ENCODE results near the gene AMPD3. TPM values are rescaled to one million over a fixed set of nuclear protein-coding genes. Genes with fewer than 3 reads are reported as not detected.

The AMPD3 gene
- total and polyA plus RNA-seq, 2 donors (not counting 1 experiment from before 2014, with no cell fraction given), result 40.1 to 85.5 TPM

DNA sequence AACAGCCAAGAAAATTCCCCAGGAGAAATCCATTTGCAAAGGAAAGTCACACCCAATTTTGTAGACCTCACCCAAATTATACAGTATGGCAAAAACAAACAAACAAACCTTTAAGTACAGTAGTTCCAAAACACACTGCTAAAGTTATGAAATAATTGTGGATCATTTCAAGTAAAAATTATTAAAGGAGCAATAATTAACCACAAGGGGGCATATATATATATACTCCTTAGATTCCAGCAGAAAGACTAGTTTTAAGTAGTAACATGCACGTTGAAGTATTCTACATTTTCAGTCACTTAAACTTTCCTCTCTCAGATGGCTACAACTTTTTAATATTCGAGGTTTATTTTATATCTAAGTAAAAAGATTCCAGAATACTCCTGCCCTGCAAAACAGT lies 59.1 kb downstream of the AMPD3 start:
- Histone ChIP-seq H3K9me3 (ENCODE audit: control extremely low read depth in 1 of 3, control insufficient read depth in 2 of 3, insufficient read depth in 1 of 3, low read length in 2 of 3) (no peaks in the 10 kb centered on the region), H3K9ac (ENCODE audit: low read length) (no peak overlapping the region), H3K4me1 (ENCODE audit: control insufficient read depth in 2 of 2, insufficient read depth in 2 of 2, low read length in 2 of 2) (no peaks in the 10 kb centered on the region), H3K27ac (ENCODE audit: low read length in 2 of 2) (peak overlapping the region in 1 of 2 donors; percentile 7), H4K20me1 (ENCODE audit: control insufficient read depth, insufficient read depth, low read length, poor library complexity, severe bottlenecking) (no peaks in the 10 kb centered on the region), H3K4me2 (replicated peaks; ENCODE audit: low read depth, low read length, poor library complexity, severe bottlenecking) (no peak overlapping the region), H3K79me2 (ENCODE audit: control insufficient read depth, insufficient read depth, low read length) (no peaks in the 10 kb centered on the region), H3K4me3 (ENCODE audit: control extremely low read depth in 1 of 5, extremely low read depth in 1 of 5, insufficient read depth in 1 of 5, low read depth in 2 of 5, low read length in 4 of 5) (no peak overlapping the region), H2AFZ (ENCODE audit: insufficient read depth, low read depth, low read length, poor library complexity, severe bottlenecking) (no peak overlapping the region), H3K27me3 (replicated peaks in 1 of 4; ENCODE audit: control extremely low read depth in 1 of 4, control insufficient read depth in 3 of 4, insufficient read depth in 4 of 4, low read length in 3 of 4) (no peaks in the 10 kb centered on the region), H3K36me3 (replicated peaks in 1 of 2; ENCODE audit: control extremely low read depth in 1 of 2, control insufficient read depth in 1 of 2, extremely low read depth in 1 of 2, insufficient read depth in 2 of 2, low read length in 1 of 2) (peaks cover 14 to 53% of the 10 kb centered on the region in 2 experiments)
- ChIA-PET CTCF (interaction anchor here (0.8 to 8.7 kb wide), 22 partner anchors 9 to 222 kb away, joined by 3 to 71 read pairs (median 4); partner anchors contain the start of gene RNF141), POLR2A (no interaction called here)
- Mint-ChIP-seq H3K4me1 (peaks cover 16% of the 10 kb centered on the region), H3K27me3 (no peaks in the 10 kb centered on the region), H3K4me3 (no peak overlapping the region), H3K9me3 (ENCODE audit: insufficient read depth) (no peaks in the 10 kb centered on the region), H3K27ac (peak overlapping the region; percentile 43)
- DNase-seq, result peak; percentile 42
- intact Hi-C loops (cut with micrococcal nuclease), result loop anchor here (1.0 kb wide), 3 partner anchors 101 to 221 kb away; no protein-coding TSS in a partner anchor
- ATAC-seq (ENCODE audit: low read depth), result no peak
- TF ChIP-seq EZH2 (IDR thresholded peaks at IDR 0.05; ENCODE audit: borderline replicate concordance, insufficient read depth, low read depth, low read length, poor library complexity, severe bottlenecking), result no peak
- TF ChIP-seq, protein P1, sequence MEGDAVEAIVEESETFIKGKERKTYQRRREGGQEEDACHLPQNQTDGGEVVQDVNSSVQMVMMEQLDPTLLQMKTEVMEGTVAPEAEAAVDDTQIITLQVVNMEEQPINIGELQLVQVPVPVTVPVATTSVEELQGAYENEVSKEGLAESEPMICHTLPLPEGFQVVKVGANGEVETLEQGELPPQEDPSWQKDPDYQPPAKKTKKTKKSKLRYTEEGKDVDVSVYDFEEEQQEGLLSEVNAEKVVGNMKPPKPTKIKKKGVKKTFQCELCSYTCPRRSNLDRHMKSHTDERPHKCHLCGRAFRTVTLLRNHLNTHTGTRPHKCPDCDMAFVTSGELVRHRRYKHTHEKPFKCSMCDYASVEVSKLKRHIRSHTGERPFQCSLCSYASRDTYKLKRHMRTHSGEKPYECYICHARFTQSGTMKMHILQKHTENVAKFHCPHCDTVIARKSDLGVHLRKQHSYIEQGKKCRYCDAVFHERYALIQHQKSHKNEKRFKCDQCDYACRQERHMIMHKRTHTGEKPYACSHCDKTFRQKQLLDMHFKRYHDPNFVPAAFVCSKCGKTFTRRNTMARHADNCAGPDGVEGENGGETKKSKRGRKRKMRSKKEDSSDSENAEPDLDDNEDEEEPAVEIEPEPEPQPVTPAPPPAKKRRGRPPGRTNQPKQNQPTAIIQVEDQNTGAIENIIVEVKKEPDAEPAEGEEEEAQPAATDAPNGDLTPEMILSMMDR (IDR thresholded peaks at IDR 0.05), result peak; percentile 62
- no CpG with 5 or more reads among the region's 2 CpGs for WGBS (ENCODE audit: insufficient coverage)

DNA sequence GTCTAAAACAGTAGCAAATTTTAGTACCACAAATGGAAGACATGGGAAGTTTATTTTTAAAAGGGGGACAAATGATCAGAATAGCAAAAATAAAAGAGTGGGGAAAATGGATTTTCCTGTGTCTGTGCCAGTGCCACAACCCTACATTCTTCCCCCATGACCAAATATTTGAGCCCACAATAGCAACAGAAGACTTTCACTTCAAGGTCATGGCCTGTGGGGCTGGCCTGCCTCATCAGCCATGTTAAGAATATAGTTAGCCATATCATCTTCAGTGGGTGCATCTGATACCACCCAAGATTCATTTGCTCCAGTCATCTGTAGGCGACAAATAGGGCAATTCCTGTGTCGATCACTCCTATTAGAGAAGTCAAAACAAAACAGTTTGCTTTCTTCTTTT lies 59.6 kb downstream of the AMPD3 start:
- intact Hi-C loops (cut with micrococcal nuclease), result loop anchor here (1.0 kb wide), 3 partner anchors 101 to 221 kb away; no protein-coding TSS in a partner anchor
- Histone ChIP-seq H3K36me3 (replicated peaks in 1 of 2; ENCODE audit: control extremely low read depth in 1 of 2, control insufficient read depth in 1 of 2, extremely low read depth in 1 of 2, insufficient read depth in 2 of 2, low read length in 1 of 2) (peaks cover 14 to 58% of the 10 kb centered on the region in 2 experiments), H4K20me1 (ENCODE audit: control insufficient read depth, insufficient read depth, low read length, poor library complexity, severe bottlenecking) (no peaks in the 10 kb centered on the region), H3K9ac (ENCODE audit: low read length) (no peak overlapping the region), H3K4me3 (ENCODE audit: control extremely low read depth in 1 of 5, extremely low read depth in 1 of 5, insufficient read depth in 1 of 5, low read depth in 2 of 5, low read length in 4 of 5) (no peak overlapping the region), H3K27ac (ENCODE audit: low read length in 2 of 2) (peak overlapping the region in 1 of 2 donors; percentile 7), H3K4me2 (replicated peaks; ENCODE audit: low read depth, low read length, poor library complexity, severe bottlenecking) (no peak overlapping the region), H3K4me1 (ENCODE audit: control insufficient read depth in 2 of 2, insufficient read depth in 2 of 2, low read length in 2 of 2) (no peaks in the 10 kb centered on the region), H3K27me3 (replicated peaks in 1 of 4; ENCODE audit: control extremely low read depth in 1 of 4, control insufficient read depth in 3 of 4, insufficient read depth in 4 of 4, low read length in 3 of 4) (no peaks in the 10 kb centered on the region), H3K79me2 (ENCODE audit: control insufficient read depth, insufficient read depth, low read length) (peaks cover 3% of the 10 kb centered on the region), H3K9me3 (ENCODE audit: control extremely low read depth in 1 of 3, control insufficient read depth in 2 of 3, insufficient read depth in 1 of 3, low read length in 2 of 3) (no peaks in the 10 kb centered on the region), H2AFZ (ENCODE audit: insufficient read depth, low read depth, low read length, poor library complexity, severe bottlenecking) (no peak overlapping the region)
- H3K4me1 Mint-ChIP-seq, result peaks cover 16% of the 10 kb centered on the region
- POLR2A ChIA-PET, result no interaction called here
- CTCF ChIA-PET, result interaction anchor here (0.8 to 8.7 kb wide), 22 partner anchors 9 to 221 kb away, joined by 3 to 71 read pairs (median 4); partner anchors contain the start of gene RNF141
- H3K4me3 Mint-ChIP-seq, result no peak overlapping the region
- no peak for ATAC-seq (ENCODE audit: low read depth)
- no CpG with 5 or more reads among the region's 2 CpGs for WGBS (ENCODE audit: insufficient coverage)
- peak overlapping the region; percentile 60 for H3K27ac Mint-ChIP-seq
- no peak for TF ChIP-seq EZH2 (IDR thresholded peaks at IDR 0.05; ENCODE audit: borderline replicate concordance, insufficient read depth, low read depth, low read length, poor library complexity, severe bottlenecking)
- TF ChIP-seq, protein P1 (IDR thresholded peaks at IDR 0.05), result no peak
- DNase-seq, result no peak
- no peaks in the 10 kb centered on the region for H3K9me3 Mint-ChIP-seq (ENCODE audit: insufficient read depth)
- no peaks in the 10 kb centered on the region for H3K27me3 Mint-ChIP-seq
